Activated CD4-positive, alpha-beta T cell treated with anti-CD3 and anti-CD28 coated beads for 36 hours (primary cell): ENCODE data around the gene ALPP. TPM values are rescaled to one million over a fixed set of nuclear protein-coding genes. Genes with fewer than 3 reads are reported as not detected.
A peak's percentile ranks its signal among the peaks of the same experiment; 100 is the strongest.
"Not testable (repeated sequence)": the region's sequence is repeated elsewhere in the genome, so short reads cannot be mapped to it uniquely, and the experiment has no call there.

Source experiments
- ATAC-seq: fragments of 200-7000 bp; cut with Tn5 transposase; one replicate; pipeline ENCODE4 v1.10.0; 2021; ENCODE audit warnings: mild to moderate bottlenecking, moderate library complexity
- CTCF ChIA-PET: fragments of 350-600 bp; sonication (Branson Sonifier 250); formaldehyde crosslinking; loops from one replicate; lab custom pipeline; 2021; ENCODE audit warnings: antibody characterized with exemption; lab: Charles Lee
- POLR2A ChIA-PET: fragments of 350-600 bp; sonication (Branson Sonifier 250); formaldehyde crosslinking; loops from one replicate; lab custom pipeline; 2021; ENCODE audit warnings: antibody characterized with exemption, inconsistent platforms; lab: Charles Lee
- DNase-seq: peaks from one replicate; pipeline ENCODE4 v3.0.0-alpha.2; 2020
- H3K27ac Mint-ChIP-seq: one replicate; pipeline ENCODE4 v1.8.0; 2021; ENCODE audit warnings: mixed read lengths
- H3K27me3 Mint-ChIP-seq: one replicate; pipeline ENCODE4 v1.8.0; 2021; ENCODE audit warnings: mixed read lengths
- H3K36me3 Mint-ChIP-seq: one replicate; pipeline ENCODE4 v1.8.0; 2021; ENCODE audit warnings: low read depth, mixed read lengths
- H3K4me1 Mint-ChIP-seq: one replicate; pipeline ENCODE4 v1.8.0; 2021; ENCODE audit warnings: mixed read lengths
- H3K4me3 Mint-ChIP-seq: one replicate; pipeline ENCODE4 v1.8.0; 2021; ENCODE audit warnings: mild to moderate bottlenecking, moderate library complexity, mixed read lengths
- H3K9me3 Mint-ChIP-seq: one replicate; pipeline ENCODE4 v1.8.0; 2021; ENCODE audit warnings: low read depth, mixed read lengths
- intact Hi-C, 2 experiments: fragments of 100-400 bp; cut with DNase I in 1 of 2; cut with micrococcal nuclease in 1 of 2; formaldehyde crosslinking; loops; one replicate each; pipeline versions ENCODE4 v1.14.2 to v1.15.1; 2022 to 2024; cut with DNase I, micrococcal nuclease
- total RNA-seq, 2 experiments: library from RNA; stranded (reverse); gene quantifications; one replicate each; pipeline ENCODE4 v1.2.3, GENCODE V29; 2021

ALPP gene
- total RNA-seq, 2 experiments from 2014 or later, result not detected

GRCh38 chr2:232376260-232376659, 2.3 kb upstream of the ALPP start:
- POLR2A ChIA-PET, result no interaction called here
- Mint-ChIP-seq H3K4me1 (no peaks in the 10 kb centered on the region), H3K36me3 (no peaks in the 10 kb centered on the region), H3K27me3 (no peaks in the 10 kb centered on the region), H3K27ac (no peak overlapping the region), H3K9me3 (no peaks in the 10 kb centered on the region), H3K4me3 (no peak overlapping the region)
- ATAC-seq (no peak), DNase-seq (no peak)
- intact Hi-C loops, result no loop called here
- CTCF ChIA-PET, result no interaction called here

- ChIA-PET CTCF (no interaction called here), POLR2A (no interaction called here)
- no peaks in the 10 kb centered on the region for H3K9me3 Mint-ChIP-seq
- ATAC-seq (no peak), DNase-seq (no peak)
- H3K4me1 Mint-ChIP-seq, result no peaks in the 10 kb centered on the region
- peaks cover under 1% of the 10 kb centered on the region for H3K27me3 Mint-ChIP-seq
- intact Hi-C loops, result no loop called here
- H3K36me3 Mint-ChIP-seq, result no peaks in the 10 kb centered on the region
- no peak overlapping the region for H3K27ac Mint-ChIP-seq
- H3K4me3 Mint-ChIP-seq, result no peak overlapping the region
These were observed 1.8 kb upstream of the ALPP start for GRCh38 chr2:232376713-232377112.

- intact Hi-C loops, result no loop called here
- no peaks in the 10 kb centered on the region for H3K9me3 Mint-ChIP-seq
- DNase-seq, result no peak
- H3K36me3 Mint-ChIP-seq, result no peaks in the 10 kb centered on the region
- H3K4me1 Mint-ChIP-seq, result no peaks in the 10 kb centered on the region
- CTCF ChIA-PET, result no interaction called here
- no peak overlapping the region for H3K27ac Mint-ChIP-seq
- no peak overlapping the region for H3K4me3 Mint-ChIP-seq
- no peak for ATAC-seq
- H3K27me3 Mint-ChIP-seq, result peaks cover 5% of the 10 kb centered on the region
- POLR2A ChIA-PET, result no interaction called here
These were observed 1.2 kb upstream of the ALPP start for GRCh38 chr2:232377319-232377718.

- no peaks in the 10 kb centered on the region for H3K4me1 Mint-ChIP-seq
- DNase-seq (no peak), ATAC-seq (no peak)
- no peaks in the 10 kb centered on the region for H3K36me3 Mint-ChIP-seq
- intact Hi-C loops, result no loop called here
- POLR2A ChIA-PET, result interaction anchor here (1.3 kb wide), 1 partner anchor 8 kb away, joined by 8 read pairs; no protein-coding TSS in a partner anchor
- peaks cover 9% of the 10 kb centered on the region for H3K27me3 Mint-ChIP-seq
- CTCF ChIA-PET, result no interaction called here
- H3K4me3 Mint-ChIP-seq, result no peak overlapping the region
- no peak overlapping the region for H3K27ac Mint-ChIP-seq
- no peaks in the 10 kb centered on the region for H3K9me3 Mint-ChIP-seq
These were observed 463 bp upstream of the ALPP start for GRCh38 chr2:232377841-232378734.

DNA sequence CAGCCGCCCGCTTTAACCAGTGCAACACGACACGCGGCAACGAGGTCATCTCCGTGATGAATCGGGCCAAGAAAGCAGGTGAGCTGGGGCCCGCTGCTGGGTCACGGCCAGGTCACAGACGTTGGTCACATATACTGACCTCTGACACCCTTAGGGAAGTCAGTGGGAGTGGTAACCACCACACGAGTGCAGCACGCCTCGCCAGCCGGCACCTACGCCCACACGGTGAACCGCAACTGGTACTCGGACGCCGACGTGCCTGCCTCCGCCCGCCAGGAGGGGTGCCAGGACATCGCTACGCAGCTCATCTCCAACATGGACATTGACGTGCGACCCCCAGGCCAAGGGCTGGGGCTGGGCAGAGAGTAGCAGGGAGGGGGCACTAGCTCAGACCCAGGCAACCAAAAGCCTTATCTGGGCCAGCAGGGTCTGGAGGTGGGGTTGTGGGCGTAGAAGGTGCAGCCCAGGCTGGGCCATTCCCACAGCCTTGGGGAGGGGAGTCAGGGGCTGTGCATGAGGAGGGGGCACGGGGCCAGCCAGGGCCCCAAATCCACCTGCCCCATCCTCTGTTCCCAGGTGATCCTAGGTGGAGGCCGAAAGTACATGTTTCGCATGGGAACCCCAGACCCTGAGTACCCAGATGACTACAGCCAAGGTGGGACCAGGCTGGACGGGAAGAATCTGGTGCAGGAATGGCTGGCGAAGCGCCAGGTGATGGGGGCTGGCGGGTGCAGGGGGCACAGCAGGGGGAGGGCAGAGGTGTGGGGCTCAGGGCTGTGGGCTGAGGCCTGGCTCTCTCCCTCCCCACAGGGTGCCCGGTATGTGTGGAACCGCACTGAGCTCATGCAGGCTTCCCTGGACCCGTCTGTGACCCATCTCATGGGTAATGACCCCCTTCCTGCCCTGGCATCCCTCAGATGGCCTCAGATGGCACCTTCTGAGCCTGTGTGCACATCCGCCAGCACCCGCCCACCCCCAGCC, 1.3 kb downstream of the ALPP start:
- ATAC-seq, H3K4me1 Mint-ChIP-seq, CTCF ChIA-PET, DNase-seq, H3K27ac Mint-ChIP-seq, H3K4me3 Mint-ChIP-seq, H3K36me3 Mint-ChIP-seq, H3K9me3 Mint-ChIP-seq, intact Hi-C loops: not testable (repeated sequence)
- POLR2A ChIA-PET, result interaction anchor here (0.6 kb wide), 1 partner anchor 189 kb away, joined by 3 read pairs; no protein-coding TSS in a partner anchor
- H3K27me3 Mint-ChIP-seq, result peaks cover 20% of the 10 kb centered on the region

DNA sequence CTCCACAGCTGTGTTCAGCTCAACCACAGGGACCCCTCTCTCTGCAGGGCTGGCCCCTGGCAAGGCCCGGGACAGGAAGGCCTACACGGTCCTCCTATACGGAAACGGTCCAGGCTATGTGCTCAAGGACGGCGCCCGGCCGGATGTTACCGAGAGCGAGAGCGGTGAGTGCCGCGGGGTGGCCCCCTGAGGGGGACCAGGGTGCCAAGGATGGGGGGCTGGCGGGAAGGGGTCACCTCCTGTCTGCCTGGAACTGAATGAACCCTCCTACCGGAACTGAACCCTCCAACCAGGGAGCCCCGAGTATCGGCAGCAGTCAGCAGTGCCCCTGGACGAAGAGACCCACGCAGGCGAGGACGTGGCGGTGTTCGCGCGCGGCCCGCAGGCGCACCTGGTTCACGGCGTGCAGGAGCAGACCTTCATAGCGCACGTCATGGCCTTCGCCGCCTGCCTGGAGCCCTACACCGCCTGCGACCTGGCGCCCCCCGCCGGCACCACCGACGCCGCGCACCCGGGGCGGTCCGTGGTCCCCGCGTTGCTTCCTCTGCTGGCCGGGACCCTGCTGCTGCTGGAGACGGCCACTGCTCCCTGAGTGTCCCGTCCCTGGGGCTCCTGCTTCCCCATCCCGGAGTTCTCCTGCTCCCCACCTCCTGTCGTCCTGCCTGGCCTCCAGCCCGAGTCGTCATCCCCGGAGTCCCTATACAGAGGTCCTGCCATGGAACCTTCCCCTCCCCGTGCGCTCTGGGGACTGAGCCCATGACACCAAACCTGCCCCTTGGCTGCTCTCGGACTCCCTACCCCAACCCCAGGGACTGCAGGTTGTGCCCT, 2.9 kb downstream of the ALPP start:
- intact Hi-C loops, H3K4me1 Mint-ChIP-seq, H3K9me3 Mint-ChIP-seq, H3K36me3 Mint-ChIP-seq, CTCF ChIA-PET, POLR2A ChIA-PET: not testable (repeated sequence)
- peak overlapping the region; percentile 60 for H3K27ac Mint-ChIP-seq
- peak; percentile 85 for ATAC-seq
- peaks cover 34% of the 10 kb centered on the region for H3K27me3 Mint-ChIP-seq
- H3K4me3 Mint-ChIP-seq, result peak overlapping the region; percentile 32
- DNase-seq, result peak; percentile 62

- Mint-ChIP-seq H3K36me3 (no peaks in the 10 kb centered on the region), H3K9me3 (no peaks in the 10 kb centered on the region), H3K4me3 (no peak overlapping the region), H3K4me1 (peaks cover 2% of the 10 kb centered on the region), H3K27me3 (peaks cover 38% of the 10 kb centered on the region), H3K27ac (no peak overlapping the region)
- intact Hi-C loops, result no loop called here
- ATAC-seq (no peak), DNase-seq (no peak)
- CTCF ChIA-PET, result no interaction called here
- POLR2A ChIA-PET, result no interaction called here
These were observed 4.0 kb downstream of the ALPP start for GRCh38 chr2:232382331-232383225.

DNA sequence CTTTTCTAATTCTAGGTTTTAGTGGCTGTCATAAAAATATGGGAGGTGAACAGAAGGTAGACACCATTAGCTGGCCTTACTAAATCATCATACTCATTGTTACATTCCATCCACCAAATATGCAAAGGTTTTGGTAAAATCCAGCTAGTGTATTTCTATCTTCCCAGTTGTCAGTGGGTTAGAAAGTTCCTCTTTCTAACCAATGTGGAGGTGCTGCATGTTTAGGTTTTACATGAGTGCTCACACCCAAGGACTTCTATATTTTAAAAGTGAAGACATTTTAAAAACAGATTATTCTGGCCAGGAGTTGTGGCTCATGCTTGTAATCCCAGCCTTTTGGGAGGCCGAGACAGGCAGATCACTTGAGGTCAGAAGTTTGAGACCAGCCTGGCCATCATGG, 5.9 kb downstream of the ALPP start:
- no peak for DNase-seq
- ChIA-PET CTCF (no interaction called here), POLR2A (no interaction called here)
- Mint-ChIP-seq H3K36me3 (no peaks in the 10 kb centered on the region), H3K4me3 (no peak overlapping the region), H3K27me3 (peaks cover 42% of the 10 kb centered on the region), H3K27ac (no peak overlapping the region), H3K4me1 (peaks cover 2% of the 10 kb centered on the region), H3K9me3 (no peaks in the 10 kb centered on the region)
- no peak for ATAC-seq
- intact Hi-C loops, result no loop called here

DNA sequence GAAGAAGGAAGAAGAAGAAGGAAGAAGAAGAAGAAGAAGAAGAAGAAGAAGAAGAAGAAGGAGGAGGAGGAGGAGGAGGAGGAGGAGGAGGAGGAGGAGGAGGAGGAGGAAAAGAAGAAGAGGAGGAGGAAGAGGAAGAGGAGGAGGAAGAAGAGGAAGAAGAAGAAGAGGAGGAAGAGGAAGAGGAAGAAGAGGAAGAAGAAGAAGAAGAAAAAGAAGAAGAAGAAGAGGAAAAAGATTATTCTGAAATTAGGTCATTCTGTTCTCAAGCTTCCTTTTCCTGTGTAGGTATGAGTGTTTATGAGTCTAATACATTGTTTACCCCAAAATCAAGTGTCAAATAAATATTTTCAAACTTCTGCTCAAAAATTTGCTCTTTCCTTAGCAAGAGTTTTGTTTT, 6.5 kb downstream of the ALPP start:
- H3K27ac Mint-ChIP-seq, H3K9me3 Mint-ChIP-seq, DNase-seq, POLR2A ChIA-PET, H3K36me3 Mint-ChIP-seq, ATAC-seq, intact Hi-C loops, H3K4me3 Mint-ChIP-seq, CTCF ChIA-PET, H3K4me1 Mint-ChIP-seq: not testable (repeated sequence)
- peaks cover 47% of the 10 kb centered on the region for H3K27me3 Mint-ChIP-seq

- Mint-ChIP-seq H3K4me1 (peaks cover 2% of the 10 kb centered on the region), H3K27me3 (peaks cover 51% of the 10 kb centered on the region), H3K27ac (no peak overlapping the region), H3K4me3 (no peak overlapping the region), H3K36me3 (no peaks in the 10 kb centered on the region), H3K9me3 (no peaks in the 10 kb centered on the region)
- DNase-seq (no peak), ATAC-seq (no peak)
- POLR2A ChIA-PET, result no interaction called here
- intact Hi-C loops, result no loop called here
- CTCF ChIA-PET, result interaction anchor here (1.2 kb wide), 1 partner anchor 29 kb away, joined by 3 read pairs; no protein-coding TSS in a partner anchor
These were observed 7.3 kb downstream of the ALPP start for GRCh38 chr2:232385660-232386489.
